B cell (primary cell): Measurements from ENCODE around the gene TBL1XR1. TPM values are rescaled to one million over a fixed set of nuclear protein-coding genes. Genes with fewer than 3 reads are reported as not detected.

Experiments
- ATAC-seq: fragments of 200-7000 bp; cut with Tn5 transposase; one replicate; pipeline ENCODE4 v1.10.0; 2021; ENCODE audit warnings: low read depth, mild to moderate bottlenecking, moderate number of reproducible peaks, moderate library complexity
- CTCF ChIA-PET: fragments of 350-600 bp; sonication (Branson Sonifier 250); formaldehyde crosslinking; loops from one replicate; lab custom pipeline; 2021; ENCODE audit warnings: antibody characterized with exemption, inconsistent platforms; lab: Charles Lee
- POLR2A ChIA-PET: fragments of 350-600 bp; sonication (Branson Sonifier 250); formaldehyde crosslinking; loops from one replicate; lab custom pipeline; 2021; ENCODE audit warnings: antibody characterized with exemption; lab: Charles Lee
- DNase-seq: peaks from one replicate; pipeline ENCODE4 v3.0.0; 2013
- H2AFZ ChIP-seq: 2 replicates; pipeline ENCODE4 v1.6.1; 2012; ENCODE audit warnings: mild to moderate bottlenecking, low read depth, low read length; ENCODE audit not compliant: insufficient read depth, poor library complexity, severe bottlenecking
- H3K27ac ChIP-seq, 2 donors: 1 replicate in 1 of 2; 2 replicates in 1 of 2; pipeline ENCODE4 v1.5.1; 2012 to 2013; ENCODE audit warnings: low read length in 2 of 2, mild to moderate bottlenecking in 2 of 2, moderate library complexity in 1 of 2
- H3K27me3 ChIP-seq, 4 experiments: fragments of 200-600 bp in 1 of 4; sonication (generic) in 1 of 4; replicated peaks in 1 of 4; 1 replicate in 2 of 4; 2 replicates in 2 of 4; pipeline versions ENCODE4 v1.6.1 to v1.7.0; 2013 to 2016; ENCODE audit warnings: low read length in 3 of 4, mild to moderate bottlenecking in 2 of 4, mixed read lengths in 1 of 4, moderate library complexity in 1 of 4; ENCODE audit not compliant: insufficient read depth in 4 of 4, control insufficient read depth in 3 of 4; ENCODE audit errors: control extremely low read depth in 1 of 4
- H3K36me3 ChIP-seq, 2 experiments: replicated peaks in 1 of 2; 1 replicate in 1 of 2; 2 replicates in 1 of 2; pipeline versions ENCODE4 v1.6.1 to v1.7.1; 2013; ENCODE audit warnings: low read length in 1 of 2; ENCODE audit not compliant: insufficient read depth in 2 of 2, control insufficient read depth in 1 of 2; ENCODE audit errors: control extremely low read depth in 1 of 2, extremely low read depth in 1 of 2
- H3K4me1 ChIP-seq, 2 donors: fragments of 200-600 bp in 1 of 2; sonication (generic) in 1 of 2; 1 replicate in 1 of 2; 2 replicates in 1 of 2; pipeline versions ENCODE4 v1.5.1 to v1.6.1; 2013 to 2017; ENCODE audit warnings: low read length in 2 of 2; ENCODE audit not compliant: control insufficient read depth in 2 of 2, insufficient read depth in 2 of 2
- H3K4me2 ChIP-seq: replicated peaks from 2 replicates; pipeline ENCODE3; 2012; ENCODE audit warnings: mild to moderate bottlenecking, low read depth, low read length; ENCODE audit not compliant: poor library complexity, severe bottlenecking
- H3K4me3 ChIP-seq, 5 experiments: fragments of 200-600 bp in 1 of 5; sonication (generic) in 1 of 5; 1 replicate in 3 of 5; 2 replicates in 2 of 5; pipeline versions ENCODE4 v1.5.1 to v1.7.0; 2011 to 2016; ENCODE audit warnings: low read length in 4 of 5, mild to moderate bottlenecking in 4 of 5, low read depth in 2 of 5, control low read depth in 1 of 5, moderate library complexity in 1 of 5; ENCODE audit not compliant: insufficient read depth in 1 of 5; ENCODE audit errors: control extremely low read depth in 1 of 5, extremely low read depth in 1 of 5
- H3K79me2 ChIP-seq: fragments of 200-600 bp; sonication (generic); one replicate; pipeline ENCODE4 v1.6.0; 2016; ENCODE audit warnings: low read length; ENCODE audit not compliant: control insufficient read depth, insufficient read depth
- H3K9ac ChIP-seq: fragments of 200-600 bp; sonication (generic); 2 replicates; pipeline ENCODE4 v1.6.1; 2017; ENCODE audit warnings: mild to moderate bottlenecking, low read length, moderate library complexity
- H3K9me3 ChIP-seq, 3 donors: one replicate each; pipeline versions ENCODE4 v1.6.1 to v1.7.1; 2013; ENCODE audit warnings: low read length in 2 of 3; ENCODE audit not compliant: control insufficient read depth in 2 of 3, insufficient read depth in 1 of 3; ENCODE audit errors: control extremely low read depth in 1 of 3
- H4K20me1 ChIP-seq: 2 replicates; pipeline ENCODE4 v1.6.0; 2012; ENCODE audit warnings: mild to moderate bottlenecking, low read length; ENCODE audit not compliant: insufficient read depth, control insufficient read depth, poor library complexity, severe bottlenecking
- H3K27ac Mint-ChIP-seq: one replicate; pipeline ENCODE4 v1.8.0; 2021; ENCODE audit warnings: mixed read lengths
- H3K27me3 Mint-ChIP-seq: one replicate; pipeline ENCODE4 v1.8.0; 2021; ENCODE audit warnings: mixed read lengths
- H3K4me1 Mint-ChIP-seq: one replicate; pipeline ENCODE4 v1.8.0; 2021; ENCODE audit warnings: mixed read lengths
- H3K4me3 Mint-ChIP-seq: one replicate; pipeline ENCODE4 v1.8.0; 2021; ENCODE audit warnings: mixed read lengths
- H3K9me3 Mint-ChIP-seq: one replicate; pipeline ENCODE4 v1.8.0; 2022; ENCODE audit warnings: mixed read lengths; ENCODE audit not compliant: insufficient read depth
- EZH2 ChIP-seq: IDR thresholded peaks from 2 replicates; pipeline ENCODE4 v1.6.1; 2012; ENCODE audit warnings: borderline replicate concordance, low read depth, mild to moderate bottlenecking, moderate library complexity, low read length; ENCODE audit not compliant: insufficient read depth, poor library complexity, severe bottlenecking
- WGBS: methylation state at CpG from one replicate; pipeline ENCODE4 v1.1.5; 2013; ENCODE audit warnings: missing lambda C conversion rate; ENCODE audit not compliant: insufficient coverage; 5-methylcytosine and 5-hydroxymethylcytosine counted together
- intact Hi-C: fragments of 100-400 bp; cut with micrococcal nuclease; formaldehyde crosslinking; loops from one replicate; pipeline ENCODE4 v1.10.0; 2022
- polyA plus RNA-seq: library from polyadenylated mRNA; depleted of rRNA; stranded (reverse); fragments of >200 nt; gene quantifications from 2 replicates; pipeline ENCODE4 v1.2.3, GENCODE V29; 2012
- total RNA-seq, 2 donors: library from RNA; stranded (reverse); fragments of 120-200 nt in 1 of 2; gene quantifications; 1 replicate in 1 of 2; 2 replicates in 1 of 2; pipeline versions ENCODE4 v1.2.3 to v1.2.4, GENCODE V29; 2013 to 2022
- TF ChIP-seq, protein P1 (sequence below): fragments of 200-600 bp; IDR thresholded peaks from one replicate; pipeline ENCODE4 v1.8.0; 2022; ENCODE audit warnings: antibody characterized with exemption, mild to moderate bottlenecking

TBL1XR1 gene
- total and polyA plus RNA-seq, 2 donors (not counting 1 experiment from before 2014, with no cell fraction given) = 17.6 to 128 TPM

DNA sequence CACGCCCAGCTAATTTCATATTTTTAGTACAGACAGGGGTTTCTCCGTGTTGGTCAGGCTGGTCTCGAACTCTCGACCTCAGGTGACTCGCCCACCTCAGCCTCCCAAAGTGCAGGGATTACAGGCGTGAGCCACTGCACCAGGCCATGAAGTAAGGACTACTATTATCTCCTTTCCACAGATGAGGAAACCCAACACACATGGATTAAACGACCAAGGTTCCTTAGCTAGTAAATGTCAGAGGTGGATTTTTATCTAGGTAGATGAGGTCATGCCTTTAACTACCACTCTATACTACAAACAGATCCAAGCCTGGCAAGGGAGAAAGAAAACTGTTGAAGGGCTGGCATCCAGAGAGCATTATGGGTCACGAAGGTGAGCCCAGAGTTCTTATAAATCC lies 15.5 kb upstream of the TBL1XR1 start:
- CTCF ChIA-PET = no interaction called here
- no peaks in the 10 kb centered on the region for H3K79me2 ChIP-seq
- H3K4me2 ChIP-seq = no peak overlapping the region
- H3K27ac ChIP-seq = no peak overlapping the region
- H3K4me3 ChIP-seq = no peak overlapping the region
- Mint-ChIP-seq H3K27me3 (no peaks in the 10 kb centered on the region), H3K9me3 (no peaks in the 10 kb centered on the region), H3K4me3 (no peak overlapping the region), H3K4me1 (no peaks in the 10 kb centered on the region), H3K27ac (no peak overlapping the region)
- H3K36me3 ChIP-seq = no peaks in the 10 kb centered on the region
- no peaks in the 10 kb centered on the region for H3K4me1 ChIP-seq
- no peaks in the 10 kb centered on the region for H3K27me3 ChIP-seq
- H3K9ac ChIP-seq = no peak overlapping the region
- H3K9me3 ChIP-seq = no peaks in the 10 kb centered on the region
- no peaks in the 10 kb centered on the region for H4K20me1 ChIP-seq
- POLR2A ChIA-PET = interaction anchor here (0.7 kb wide), 1 partner anchor 122 kb away, joined by 3 read pairs; no protein-coding TSS in a partner anchor
- no peak for TF ChIP-seq EZH2
- TF ChIP-seq, protein P1, sequence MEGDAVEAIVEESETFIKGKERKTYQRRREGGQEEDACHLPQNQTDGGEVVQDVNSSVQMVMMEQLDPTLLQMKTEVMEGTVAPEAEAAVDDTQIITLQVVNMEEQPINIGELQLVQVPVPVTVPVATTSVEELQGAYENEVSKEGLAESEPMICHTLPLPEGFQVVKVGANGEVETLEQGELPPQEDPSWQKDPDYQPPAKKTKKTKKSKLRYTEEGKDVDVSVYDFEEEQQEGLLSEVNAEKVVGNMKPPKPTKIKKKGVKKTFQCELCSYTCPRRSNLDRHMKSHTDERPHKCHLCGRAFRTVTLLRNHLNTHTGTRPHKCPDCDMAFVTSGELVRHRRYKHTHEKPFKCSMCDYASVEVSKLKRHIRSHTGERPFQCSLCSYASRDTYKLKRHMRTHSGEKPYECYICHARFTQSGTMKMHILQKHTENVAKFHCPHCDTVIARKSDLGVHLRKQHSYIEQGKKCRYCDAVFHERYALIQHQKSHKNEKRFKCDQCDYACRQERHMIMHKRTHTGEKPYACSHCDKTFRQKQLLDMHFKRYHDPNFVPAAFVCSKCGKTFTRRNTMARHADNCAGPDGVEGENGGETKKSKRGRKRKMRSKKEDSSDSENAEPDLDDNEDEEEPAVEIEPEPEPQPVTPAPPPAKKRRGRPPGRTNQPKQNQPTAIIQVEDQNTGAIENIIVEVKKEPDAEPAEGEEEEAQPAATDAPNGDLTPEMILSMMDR = no peak
- no peak for ATAC-seq
- intact Hi-C loops = no loop called here
- DNase-seq = no peak
- no peak overlapping the region for H2AFZ ChIP-seq
- 100% methylated on average over 2 of the region's 8 CpGs for whole genome bisulfite sequencing

DNA sequence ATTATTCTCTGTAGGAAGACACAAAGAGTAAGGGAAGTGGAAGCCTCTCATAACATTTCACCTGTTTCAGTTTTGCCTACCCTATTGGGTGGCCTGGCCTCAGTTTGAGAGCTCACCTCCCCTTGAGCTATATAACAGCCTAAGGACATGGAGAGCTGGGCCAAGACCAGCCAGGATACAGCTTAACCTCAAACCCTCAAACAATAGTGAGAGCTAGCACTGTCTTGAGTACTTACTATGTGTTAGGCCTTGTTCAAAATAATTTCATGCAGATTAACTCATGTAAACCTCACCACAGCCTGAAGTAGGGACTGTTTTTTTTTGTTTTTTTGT lies 15.0 kb upstream of the TBL1XR1 start:
- Histone ChIP-seq H3K79me2 (no peaks in the 10 kb centered on the region), H3K27me3 (no peaks in the 10 kb centered on the region), H4K20me1 (no peaks in the 10 kb centered on the region), H3K36me3 (no peaks in the 10 kb centered on the region), H3K4me3 (no peak overlapping the region), H3K4me2 (no peak overlapping the region), H3K27ac (no peak overlapping the region), H3K4me1 (no peaks in the 10 kb centered on the region), H3K9ac (no peak overlapping the region), H3K9me3 (no peaks in the 10 kb centered on the region), H2AFZ (no peak overlapping the region)
- CTCF ChIA-PET = no interaction called here
- ATAC-seq (no peak), DNase-seq (no peak)
- no peaks in the 10 kb centered on the region for H3K9me3 Mint-ChIP-seq
- intact Hi-C loops = no loop called here
- POLR2A ChIA-PET = interaction anchor here (0.7 kb wide), 1 partner anchor 123 kb away, joined by 3 read pairs; no protein-coding TSS in a partner anchor
- no peak for TF ChIP-seq EZH2
- TF ChIP-seq, protein P1 = no peak
- no peaks in the 10 kb centered on the region for H3K27me3 Mint-ChIP-seq
- H3K27ac Mint-ChIP-seq = no peak overlapping the region
- no peak overlapping the region for H3K4me3 Mint-ChIP-seq
- no peaks in the 10 kb centered on the region for H3K4me1 Mint-ChIP-seq
